CD4-positive, alpha-beta T cell treated with Interleukin-10 for 1 hour (primary cell): ENCODE results near the gene MAP4K3.
A peak's percentile ranks its signal among the peaks of the same experiment; 100 is the strongest.
"Not testable (repeated sequence)": the region's sequence is repeated elsewhere in the genome, so short reads cannot be mapped to it uniquely, and the experiment has no call there.

Experiments used
- DNase-seq: peaks from one replicate; pipeline ENCODE4 v3.0.0-alpha.2; 2020

Gene MAP4K3

DNA sequence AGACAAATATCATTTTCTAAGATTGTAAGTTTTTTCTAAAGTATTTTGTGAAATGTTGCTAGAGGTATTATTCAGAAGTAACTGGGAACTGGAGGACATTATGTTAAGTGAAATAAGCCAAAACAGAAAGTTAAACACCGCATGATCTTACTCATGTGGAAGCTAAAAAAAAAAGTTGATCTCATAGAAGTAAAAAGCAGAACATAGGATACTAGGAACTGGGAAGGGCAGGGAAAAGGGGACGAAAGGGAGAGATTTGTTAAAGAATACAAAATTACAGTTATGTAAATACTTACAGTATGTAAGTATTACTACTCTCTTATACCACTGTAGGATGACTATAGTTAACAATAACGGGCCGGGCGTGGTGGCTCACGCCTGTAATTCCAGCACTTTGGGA, 146.7 kb downstream of the MAP4K3 start:
- no peak for DNase-seq

DNA sequence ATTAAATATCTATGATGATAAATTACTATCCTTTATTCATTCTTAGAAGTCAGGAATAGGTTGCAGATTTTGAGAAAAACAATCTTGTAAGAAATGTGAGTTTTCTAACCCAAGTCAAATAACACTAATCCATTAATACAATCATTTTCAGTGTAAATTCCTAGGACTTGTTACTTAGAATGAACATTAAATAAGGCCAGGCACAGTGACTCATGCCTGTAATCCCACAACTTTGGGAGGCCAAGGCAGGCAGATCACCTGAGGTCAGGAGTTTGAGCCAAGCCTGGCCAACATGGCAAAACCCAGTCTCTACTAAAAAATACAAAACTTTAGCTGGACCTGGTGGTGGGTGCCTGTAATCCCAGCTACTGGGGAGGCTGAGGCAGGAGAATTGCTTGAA, 147.5 kb downstream of the MAP4K3 start:
- DNase-seq = no peak

DNA sequence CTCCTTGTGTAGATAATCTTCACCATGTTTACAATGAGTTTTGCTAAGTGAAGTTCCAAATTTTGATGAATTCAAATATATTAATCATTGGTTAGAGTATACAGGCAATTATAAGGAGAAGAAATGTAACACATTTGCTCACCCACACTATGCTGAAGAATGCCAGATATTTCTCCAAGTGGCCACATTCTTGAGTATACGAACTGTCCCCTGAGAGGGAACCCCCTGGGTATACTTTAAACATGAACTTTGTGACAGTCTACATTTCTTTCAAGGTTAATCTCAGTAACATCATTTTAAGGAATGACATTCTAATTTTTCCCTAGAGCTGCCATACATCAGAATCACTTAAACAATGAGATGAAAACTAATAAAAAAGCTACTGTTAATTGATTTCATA, 153.5 kb downstream of the MAP4K3 start:
- DNase-seq = no peak

DNA sequence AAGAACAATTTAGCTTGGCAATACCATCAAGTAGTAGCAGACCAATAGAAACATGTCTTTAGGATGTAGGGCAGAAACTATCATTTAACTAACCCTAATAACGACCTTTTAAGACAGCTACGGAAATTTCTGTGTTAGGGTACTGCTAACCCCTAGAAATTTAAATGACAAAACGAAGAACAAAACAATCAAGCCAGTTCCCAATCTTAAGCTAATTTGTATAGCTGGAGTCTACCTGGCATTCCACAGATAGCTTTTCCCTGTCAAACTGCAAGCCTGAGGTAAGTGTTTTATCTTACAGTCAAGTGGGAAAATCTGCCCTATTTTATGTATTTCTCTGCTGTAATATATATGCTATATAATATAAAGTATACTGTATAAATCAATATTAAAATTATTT, 155.7 kb downstream of the MAP4K3 start:
- DNase-seq = no peak

DNA sequence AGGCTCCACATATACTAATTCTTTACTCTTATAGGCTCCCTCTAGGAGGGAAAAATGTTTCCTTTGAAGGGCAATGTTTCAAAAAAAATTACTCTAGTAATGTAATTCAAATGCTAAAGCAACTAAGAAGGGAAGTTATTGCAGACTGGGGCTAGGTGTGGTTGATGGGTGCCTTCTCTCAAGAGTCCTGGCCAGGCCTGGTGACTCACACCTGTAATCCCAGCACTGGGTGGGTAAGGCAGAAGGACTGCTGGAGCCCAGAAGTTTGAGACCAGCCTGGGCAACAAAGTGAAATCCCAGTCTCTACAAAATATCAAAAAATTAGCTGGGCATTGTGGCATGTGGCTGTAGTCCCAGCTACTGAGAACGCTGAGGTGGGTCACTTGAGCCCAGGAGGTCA, 162.1 kb downstream of the MAP4K3 start:
- no peak for DNase-seq

DNA sequence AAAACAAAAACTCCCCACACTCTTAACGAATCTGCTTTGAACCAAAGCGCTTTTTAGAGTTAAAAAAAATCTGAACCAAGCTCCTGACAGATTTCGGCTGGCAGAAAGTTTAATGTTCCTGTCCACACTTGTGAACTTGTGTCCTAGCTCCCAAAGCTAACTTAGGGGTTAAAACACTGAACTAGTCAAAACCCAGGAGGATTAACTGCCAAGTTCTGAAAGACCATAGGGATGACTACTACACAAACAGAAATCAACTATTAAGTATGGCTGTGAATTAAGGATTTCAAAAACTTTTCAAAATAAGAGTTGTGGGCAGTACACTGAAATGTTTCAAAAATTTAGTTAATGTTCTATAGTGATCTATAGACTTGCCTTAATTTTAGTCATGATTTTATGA, 167.1 kb downstream of the MAP4K3 start:
- no peak for DNase-seq

DNA sequence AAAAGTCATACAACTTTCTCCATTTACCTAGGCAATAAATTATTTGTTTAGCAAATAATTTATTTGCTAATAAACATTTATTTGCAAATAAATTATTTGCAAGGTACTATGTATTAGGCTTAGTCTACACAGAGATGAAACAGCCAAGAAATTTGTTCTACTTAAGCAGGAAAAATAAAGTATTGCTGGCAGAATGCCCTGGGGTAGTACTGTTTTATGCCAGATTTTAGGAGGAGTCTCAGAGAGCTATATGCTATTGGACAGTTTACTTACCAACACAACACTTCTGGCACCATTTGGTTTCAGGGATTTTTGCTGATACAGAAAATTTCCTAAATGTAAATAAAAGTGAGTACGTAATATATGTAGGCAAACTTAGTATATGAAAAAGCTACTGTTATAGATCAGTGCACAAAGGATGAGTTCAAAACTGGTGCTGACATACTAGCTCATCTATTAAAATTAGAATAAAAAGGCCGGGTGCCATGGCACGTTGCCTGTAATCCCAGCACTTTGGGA, 170.1 kb downstream of the MAP4K3 start:
- DNase-seq = no peak

DNA sequence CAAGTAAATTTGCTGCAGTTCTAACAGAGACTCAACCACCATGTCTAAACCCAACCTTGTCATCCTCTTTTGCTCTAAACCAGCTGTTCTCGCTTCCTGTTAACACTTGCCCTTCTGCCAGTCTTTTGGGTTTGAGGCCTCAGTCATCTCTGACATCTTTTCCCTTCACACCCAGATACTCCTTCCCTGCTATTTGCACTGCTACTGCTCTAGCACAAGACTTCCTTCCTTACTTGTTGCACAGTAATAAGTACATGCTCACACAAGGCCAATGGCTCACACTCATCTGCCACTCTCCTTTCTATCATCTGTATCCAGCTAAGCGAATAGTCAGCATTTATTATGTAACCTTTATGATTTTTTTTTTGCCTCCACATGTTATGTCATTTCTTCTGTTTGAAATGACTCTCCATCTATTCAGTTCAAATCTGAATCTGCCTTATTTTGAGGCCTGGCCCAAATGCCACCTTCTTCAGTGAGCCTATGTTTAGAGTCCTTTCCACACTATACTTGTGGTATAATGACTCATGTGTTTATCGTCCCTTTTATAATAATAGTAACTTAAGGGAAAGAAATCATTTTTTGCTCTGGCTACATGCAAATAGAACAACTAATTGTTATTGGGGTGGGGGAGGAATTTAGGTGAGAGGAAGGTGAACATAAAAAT, 170.8 kb downstream of the MAP4K3 start:
- DNase-seq = no peak

DNA sequence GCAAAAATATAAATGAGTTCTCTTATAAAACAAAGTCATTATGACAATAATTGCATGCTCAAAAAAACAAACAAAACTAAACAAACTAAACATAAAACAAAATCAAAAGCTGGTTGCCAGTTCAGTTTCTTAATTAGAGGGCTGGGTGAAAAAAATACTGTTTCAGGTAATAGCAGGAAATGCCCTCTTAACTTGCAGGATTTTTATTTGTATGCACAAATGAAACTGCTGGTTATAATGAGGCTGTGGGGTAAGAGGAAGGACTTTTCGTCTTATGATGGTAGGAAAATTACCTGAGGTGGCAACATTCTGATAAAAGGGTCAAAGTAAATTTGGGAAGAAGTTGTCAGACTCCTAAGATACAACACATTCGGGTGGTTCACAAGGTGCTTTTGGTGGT, 171.8 kb downstream of the MAP4K3 start:
- DNase-seq = no peak

DNA sequence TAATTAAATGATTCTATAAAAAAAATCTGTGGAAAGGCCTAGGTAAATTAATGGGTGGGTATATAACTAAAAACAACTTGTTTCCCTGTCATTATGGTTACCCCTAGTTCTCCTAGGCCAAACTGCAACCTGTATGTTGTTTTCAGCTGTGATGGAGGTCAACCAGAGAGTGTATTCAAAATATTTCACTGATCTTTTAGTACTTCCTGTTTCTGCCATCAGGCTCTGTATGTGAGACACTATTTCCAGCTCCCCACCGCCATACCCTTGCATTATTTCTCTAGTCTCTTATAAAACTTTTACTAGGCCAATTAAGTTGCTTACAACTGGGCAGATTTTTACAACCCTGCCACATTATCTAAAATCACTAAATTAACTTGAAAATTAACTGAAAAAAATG, 172.4 kb downstream of the MAP4K3 start:
- DNase-seq = no peak

DNA sequence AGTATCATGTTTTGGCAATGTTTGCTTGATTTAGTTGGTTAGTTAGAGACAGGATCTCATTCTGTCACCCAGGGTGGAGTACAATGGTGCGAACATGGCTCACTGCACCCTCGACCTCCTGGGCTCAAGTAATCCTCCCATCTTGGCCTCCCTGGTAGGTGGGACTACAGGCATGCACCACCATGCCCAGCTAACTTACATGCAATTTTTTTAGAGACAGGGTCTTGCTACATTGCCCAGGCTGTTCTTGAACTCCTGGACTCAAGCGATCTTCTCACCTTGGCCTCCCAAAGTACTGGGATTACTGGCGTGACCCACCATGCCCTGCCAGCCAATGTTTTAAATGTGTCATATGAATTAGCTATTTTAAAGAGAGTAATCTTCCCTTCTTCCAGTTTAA, 177.0 kb downstream of the MAP4K3 start:
- DNase-seq = no peak

DNA sequence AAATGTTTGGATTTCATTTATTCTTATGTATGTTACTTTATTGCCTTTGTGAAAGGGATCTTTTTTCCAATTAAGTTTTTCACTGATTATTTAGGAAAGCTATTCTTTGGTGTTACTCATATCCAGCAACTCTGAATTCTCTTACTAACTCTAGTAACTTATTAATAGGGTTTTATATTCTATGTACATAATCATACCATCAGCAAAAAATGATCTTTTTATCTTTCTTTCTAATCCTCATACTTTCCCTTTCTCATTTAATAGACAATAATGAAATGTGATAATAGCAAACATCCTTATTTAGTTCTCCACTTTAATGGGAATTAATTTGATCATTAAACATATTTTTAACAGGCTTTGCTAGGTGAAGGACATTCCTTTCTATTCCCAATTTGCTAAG, 181.0 kb downstream of the MAP4K3 start:
- no peak for DNase-seq

DNA sequence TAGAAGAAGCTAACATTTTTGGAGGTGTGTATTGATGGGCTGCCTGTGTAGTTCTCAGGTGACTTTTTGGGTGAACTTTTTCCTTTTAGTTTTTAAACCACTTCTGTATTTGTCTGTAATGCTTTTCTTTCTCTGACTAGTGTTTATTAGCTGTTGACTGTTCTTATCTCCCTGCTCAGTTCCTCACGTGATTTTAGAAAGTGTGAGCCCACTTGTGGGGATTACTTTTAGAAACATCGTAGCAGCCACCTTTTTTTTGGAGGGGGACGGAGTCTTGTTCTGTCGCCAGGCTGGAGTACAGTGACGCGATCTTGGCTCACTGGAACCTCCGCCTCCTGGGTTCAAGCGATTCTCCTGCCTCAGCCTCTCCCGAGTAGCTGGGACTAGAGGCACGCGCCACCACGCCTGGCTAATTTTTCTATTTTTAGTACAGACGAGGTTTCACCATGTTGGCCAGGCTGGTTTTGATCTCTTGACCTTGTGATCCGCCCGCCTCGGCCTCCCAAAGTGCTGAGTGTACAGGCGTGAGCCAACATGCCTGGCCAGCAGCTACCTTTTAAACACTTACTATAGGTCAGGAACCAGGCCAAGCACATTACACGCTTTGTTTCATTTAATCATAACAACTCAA, 184.1 kb downstream of the MAP4K3 start:
- no peak for DNase-seq

DNA sequence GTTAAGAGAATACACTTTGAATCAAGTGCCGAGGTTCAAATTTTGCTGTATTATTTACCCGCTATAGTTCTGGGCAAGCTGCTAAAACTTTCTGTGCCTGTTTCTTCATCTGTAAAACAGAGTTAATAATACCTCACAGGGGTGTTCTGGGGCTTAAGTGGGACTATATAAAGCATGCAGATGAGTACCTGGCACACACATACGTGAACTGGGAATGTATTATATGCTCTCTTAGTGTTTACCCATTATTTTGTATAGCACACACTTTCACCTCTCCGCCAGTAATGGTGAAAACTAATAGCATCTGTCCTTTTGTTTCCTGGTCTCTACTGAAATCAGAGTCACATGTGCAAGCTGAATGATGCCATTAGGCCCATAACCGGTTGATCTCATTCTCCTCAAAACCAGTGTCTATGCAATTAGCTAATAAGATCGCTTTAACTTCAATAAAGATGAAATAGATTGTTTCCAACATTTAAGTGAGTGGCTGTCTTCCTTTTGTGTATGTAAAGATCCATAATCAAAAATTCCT, 189.5 kb downstream of the MAP4K3 start:
- no peak for DNase-seq

DNA sequence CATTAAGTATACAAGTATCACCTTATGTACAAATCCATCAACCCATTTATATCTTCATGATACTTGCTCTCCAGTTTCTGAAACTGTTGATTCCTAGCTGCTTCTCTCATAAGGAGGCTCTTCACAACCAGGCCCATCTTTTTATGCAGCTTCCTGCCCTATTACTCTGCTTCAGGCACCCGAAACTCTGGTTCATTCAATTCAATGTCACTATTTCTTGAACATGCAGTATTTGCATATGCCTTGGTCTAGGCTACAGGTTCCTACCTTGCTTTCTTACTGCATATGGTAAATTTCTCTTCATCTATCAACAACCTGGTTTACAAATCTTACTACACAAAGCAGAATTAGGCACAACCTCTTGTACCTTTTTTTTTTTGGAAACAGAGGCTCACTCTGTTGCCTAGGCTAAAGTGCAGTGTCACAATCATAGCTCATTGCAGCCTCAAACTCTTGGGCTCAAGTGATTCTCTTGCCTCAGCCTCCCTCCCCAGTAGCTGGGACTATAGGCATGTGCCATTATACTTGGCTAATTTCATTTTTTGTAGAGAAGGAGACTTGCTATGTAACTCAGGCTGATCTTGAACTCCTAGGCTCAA, 190.6 kb downstream of the MAP4K3 start:
- no peak for DNase-seq

DNA sequence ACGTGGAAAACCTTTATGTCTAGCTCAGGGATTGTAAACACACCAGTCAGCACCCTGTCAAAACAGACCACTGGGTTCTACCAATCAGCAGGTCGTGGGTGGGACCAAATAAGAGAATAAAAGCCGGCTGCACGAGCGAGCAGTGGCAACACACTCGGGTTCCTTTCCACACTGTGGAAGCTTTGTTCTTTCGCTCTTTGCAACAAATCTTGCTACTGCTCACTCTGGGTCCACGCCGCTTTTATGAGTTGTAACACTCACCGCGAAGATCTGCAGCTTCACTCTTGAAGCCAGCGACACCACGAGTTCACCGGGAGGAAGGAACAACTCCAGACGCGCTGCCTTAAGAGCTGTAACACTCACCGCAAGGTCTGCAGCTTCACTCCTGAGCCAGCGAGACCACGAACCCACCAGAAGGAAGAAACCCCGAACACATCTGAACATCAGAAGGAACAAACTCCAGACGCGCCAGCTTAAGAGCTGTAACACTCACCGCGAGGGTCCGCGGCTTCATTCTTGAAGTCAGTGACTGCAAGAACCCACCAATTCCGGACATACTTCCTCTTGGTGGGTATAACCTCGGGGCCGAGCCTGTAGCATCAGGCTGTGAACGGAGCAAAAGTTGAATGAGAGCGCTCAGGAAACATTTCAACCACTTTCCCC, 192.0 kb downstream of the MAP4K3 start:
- DNase-seq = peak; percentile 65

DNA sequence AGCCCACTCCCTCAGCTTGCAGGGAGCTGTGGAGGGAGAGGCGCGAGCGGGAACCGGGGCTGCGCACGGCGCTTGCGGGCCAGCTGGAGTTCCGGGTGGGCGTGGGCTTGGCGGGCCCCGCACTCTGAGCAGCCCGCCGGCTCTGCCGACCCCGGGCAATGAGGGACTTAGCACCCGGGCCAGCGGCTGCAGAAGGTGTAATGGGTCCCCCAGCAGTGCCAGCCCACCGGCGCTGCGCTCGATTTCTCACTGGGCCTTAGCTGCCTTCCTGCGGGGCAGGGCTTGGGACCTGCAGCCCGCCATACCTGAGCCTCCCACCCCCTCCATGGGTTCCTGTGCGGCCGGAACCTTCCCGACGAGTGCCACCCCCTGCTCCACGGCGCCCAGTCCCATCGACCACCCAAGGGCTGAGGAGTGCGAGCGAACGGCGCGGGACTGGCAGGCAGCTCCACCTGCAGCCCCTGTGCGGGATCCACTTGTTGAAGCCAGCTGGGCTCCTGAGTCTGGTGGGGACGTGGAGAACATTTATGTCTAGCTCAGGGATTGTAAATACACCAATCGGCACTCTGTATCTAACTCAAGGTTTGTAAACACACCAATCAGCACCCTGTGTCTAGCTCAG, 192.7 kb downstream of the MAP4K3 start:
- not testable (repeated sequence) for DNase-seq

DNA sequence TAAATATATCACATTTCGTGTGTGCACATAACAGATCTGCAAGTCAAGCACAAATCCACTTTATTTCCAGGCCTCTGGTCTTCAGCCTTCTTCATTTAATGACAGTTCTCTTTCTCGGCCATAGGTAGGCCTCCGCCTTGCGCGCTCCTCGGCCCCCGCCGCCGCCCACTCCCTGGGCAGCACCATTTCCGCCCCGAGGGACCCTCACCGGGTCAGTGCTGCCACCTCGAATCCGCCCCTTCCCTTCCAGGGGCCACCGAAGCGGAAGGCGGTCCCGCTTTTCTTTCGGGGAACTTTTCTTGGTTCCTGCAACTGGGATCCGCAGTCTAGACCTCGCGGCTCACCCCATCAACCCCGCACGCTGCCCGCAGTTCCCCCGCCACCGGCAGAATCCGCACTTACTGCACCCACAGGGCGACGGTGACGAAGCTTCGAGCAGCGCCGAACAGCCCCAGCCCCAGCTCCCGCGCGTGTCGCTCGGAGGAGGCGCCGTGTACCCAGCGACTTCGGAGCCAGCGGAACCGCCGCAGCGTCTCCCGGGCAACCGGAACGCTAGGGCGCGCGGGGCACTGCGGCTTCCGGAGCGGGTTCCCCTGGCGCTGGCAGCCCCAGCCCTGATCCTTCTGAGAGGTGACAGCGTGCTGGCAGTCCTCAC, 193.5 kb downstream of the MAP4K3 start, which contains the start of gene CDKL4:
CDKL4 (minus strand) TSS at position 502 of the 655 bp plus-strand sequence.
- DNase-seq = peak; percentile 45

DNA sequence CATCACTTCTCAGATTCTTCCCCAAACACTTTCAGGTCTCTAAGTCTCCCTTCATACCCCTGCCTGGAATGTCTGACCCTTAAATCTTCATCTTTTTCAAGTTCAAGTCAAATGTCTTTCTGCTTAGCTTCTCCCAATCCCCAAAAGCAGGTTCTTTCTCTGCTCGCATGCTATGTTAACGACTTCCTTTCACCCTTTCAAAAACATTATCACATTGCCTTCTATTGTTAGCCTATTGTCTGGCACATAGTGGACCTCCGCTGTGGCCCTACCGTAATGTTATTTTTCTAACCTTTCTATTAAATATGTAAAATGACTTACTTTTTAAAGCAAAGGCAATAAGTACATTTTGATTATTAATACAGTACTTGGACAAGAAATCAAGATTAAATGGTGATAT, 195.5 kb downstream of the MAP4K3 start:
- no peak for DNase-seq

DNA sequence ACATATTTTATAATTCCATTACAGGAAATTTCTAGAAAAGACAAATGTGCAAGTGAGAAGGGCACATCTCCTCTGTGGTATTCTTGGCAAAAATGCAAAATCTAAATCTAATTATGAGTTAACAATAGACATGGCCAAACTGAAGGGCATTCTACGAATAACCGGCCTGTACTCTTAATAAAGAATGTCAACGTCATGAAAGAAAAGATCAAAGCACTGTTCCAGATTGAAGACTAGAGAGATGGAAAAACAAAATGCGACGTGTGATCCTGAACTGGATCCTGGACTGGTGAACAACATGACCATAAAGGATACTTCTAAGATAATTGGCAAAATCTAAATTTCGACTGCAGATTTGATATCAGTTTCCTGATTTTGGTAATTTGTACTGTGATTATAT, 196.3 kb downstream of the MAP4K3 start:
- no peak for DNase-seq

DNA sequence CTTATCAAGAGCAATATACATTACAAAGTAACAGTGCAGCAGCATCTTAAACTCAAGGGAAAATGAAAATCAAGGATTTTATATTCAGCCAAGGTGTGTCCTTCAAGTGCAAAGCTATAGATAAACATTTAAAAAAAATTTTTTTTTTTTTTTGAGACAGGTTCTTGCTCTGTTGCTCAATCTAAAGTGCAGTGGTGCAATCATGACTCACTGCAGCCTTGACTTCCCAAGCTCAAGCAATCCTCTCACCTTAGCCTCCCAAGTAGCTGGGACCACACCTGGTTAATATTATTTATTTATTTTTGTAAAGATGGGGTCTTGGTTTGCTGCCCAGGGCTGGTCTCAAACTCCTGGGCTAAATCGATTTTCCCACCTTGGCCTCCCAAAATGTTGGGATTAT, 202.3 kb downstream of the MAP4K3 start:
- no peak for DNase-seq

DNA sequence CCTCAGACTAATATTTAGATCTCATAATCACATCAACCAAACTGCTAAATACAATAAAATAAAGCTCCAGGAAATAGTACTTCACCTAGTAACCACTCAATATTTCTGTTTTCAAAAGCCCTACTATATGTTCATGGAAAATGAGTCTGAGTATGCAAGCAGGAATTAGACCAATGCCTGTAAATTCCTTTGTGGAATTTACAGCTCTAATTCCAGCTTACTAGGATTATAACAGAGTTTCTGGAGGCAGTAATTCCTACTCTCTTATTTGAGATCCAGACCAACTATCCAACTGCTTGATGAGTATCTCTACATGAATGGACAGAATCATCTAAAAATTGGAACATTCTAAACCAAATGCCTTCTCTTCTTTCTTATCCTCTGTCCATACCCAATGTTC, 204.9 kb downstream of the MAP4K3 start:
- DNase-seq = no peak
